Testis (tissue), 3 donors: ENCODE results near the gene ADAMTS13. TPM values are rescaled to one million over a fixed set of nuclear protein-coding genes. Genes with fewer than 3 reads are reported as not detected.

Source experiments
- DNase-seq: peaks from one replicate; pipeline ENCODE4 v3.0.0-alpha.2; 2019
- H3K27ac ChIP-seq, 2 donors: fragments of 200-600 bp; sonication (generic); one replicate each; pipeline ENCODE4 v1.5.1; 2019
- H3K27me3 ChIP-seq: fragments of 200-600 bp; sonication (generic); one replicate; pipeline ENCODE4 v1.5.1; 2019
- H3K36me3 ChIP-seq: fragments of 200-600 bp; sonication (generic); one replicate; pipeline ENCODE4 v1.5.1; 2017; ENCODE audit warnings: low read depth; ENCODE audit errors: missing control alignments
- H3K4me1 ChIP-seq: fragments of 200-600 bp; sonication (generic); one replicate; pipeline ENCODE4 v1.5.1; 2019
- H3K4me3 ChIP-seq, 2 donors: fragments of 200-600 bp; sonication (generic); one replicate each; pipeline ENCODE4 v1.5.1; 2017 to 2019
- H3K9me3 ChIP-seq: fragments of 200-600 bp; sonication (generic); one replicate; pipeline ENCODE4 v1.5.1; 2017
- CTCF ChIP-seq, 3 experiments: fragments of 450-650 bp in 2 of 3; fragments of 200-600 bp in 1 of 3; sonication (generic) in 1 of 3; IDR thresholded peaks; one replicate each; pipeline ENCODE4 v1.5.1; 2016 to 2019; ENCODE audit warnings: antibody characterized with exemption in 3 of 3, mild to moderate bottlenecking in 2 of 3, moderate library complexity in 1 of 3
- POLR2A ChIP-seq: fragments of 450-650 bp; IDR thresholded peaks from one replicate; pipeline ENCODE4 v1.6.1; 2017; ENCODE audit warnings: antibody characterized with exemption, mild to moderate bottlenecking, moderate library complexity
- WGBS, 2 donors: methylation state at CpG; one replicate each; pipeline ENCODE4 v1.1.5; 2018; 5-methylcytosine and 5-hydroxymethylcytosine counted together
- intact Hi-C: fragments of 100-400 bp; cut with DNase I; formaldehyde crosslinking; loops from one replicate; pipeline ENCODE4 v1.15.1; 2023; ENCODE audit warnings: low total_unique reads
- polyA plus RNA-seq: library from polyadenylated mRNA; stranded (reverse); fragments of 350-450 nt; fragmentation: Illumina TruSeq; extraction: RNeasy Lipid Tissue Mini Kit (QIAGEN cat#74804); gene quantifications from one replicate; pipeline ENCODE4 v1.2.3, GENCODE V29; 2014; ENCODE audit warnings: low read depth, low replicate concordance; ENCODE audit not compliant: insufficient read depth
- total RNA-seq, 2 donors: library from RNA; depleted of rRNA; stranded (reverse); fragments of >200 nt; gene quantifications; one replicate each; pipeline ENCODE4 v1.2.3, GENCODE V29; 2016

ADAMTS13 gene
- total and polyA plus RNA-seq, 3 donors from 2014 or later: 15.4 to 21.2 (median 15.6) TPM

- no peak for TF ChIP-seq POLR2A
- TF ChIP-seq CTCF (IDR thresholded peaks at IDR 0.05): no peak
- WGBS, 2 donors: 55% methylated on average over 13 to 19 of the region's 19 CpGs
- no peak overlapping the region for H3K4me3 ChIP-seq
- no peaks in the 10 kb centered on the region for H3K36me3 ChIP-seq
- peak overlapping the region in 1 of 2 donors; percentile 24 for H3K27ac ChIP-seq
- no peak for DNase-seq
- H3K27me3 ChIP-seq: no peaks in the 10 kb centered on the region
- peaks cover 35% of the 10 kb centered on the region for H3K4me1 ChIP-seq
- no peaks in the 10 kb centered on the region for H3K9me3 ChIP-seq
- intact Hi-C loops: no loop called here
Measured at GRCh38 chr9:133499132-133499891, 77.1 kb downstream of the ADAMTS13 start.

- TF ChIP-seq POLR2A (no peak), CTCF (IDR thresholded peaks at IDR 0.05) (no peak)
- WGBS, 2 donors: 81 to 100% methylated on average over 1 to 12 of the region's 12 CpGs
- no peak overlapping the region for H3K4me3 ChIP-seq
- DNase-seq: no peak
- no peaks in the 10 kb centered on the region for H3K27me3 ChIP-seq
- H3K36me3 ChIP-seq: no peaks in the 10 kb centered on the region
- peaks cover 29% of the 10 kb centered on the region for H3K4me1 ChIP-seq
- H3K27ac ChIP-seq: peak overlapping the region in 1 of 2 donors; percentile 24
- no peaks in the 10 kb centered on the region for H3K9me3 ChIP-seq
- intact Hi-C loops: no loop called here
Measured at GRCh38 chr9:133499892-133500270, 77.7 kb downstream of the ADAMTS13 start.

- Histone ChIP-seq H3K27ac (no peak overlapping the region), H3K4me1 (peaks cover 34% of the 10 kb centered on the region), H3K9me3 (no peaks in the 10 kb centered on the region), H3K27me3 (no peaks in the 10 kb centered on the region), H3K36me3 (no peaks in the 10 kb centered on the region), H3K4me3 (no peak overlapping the region)
- no peak for DNase-seq
- intact Hi-C loops: no loop called here
- TF ChIP-seq POLR2A (no peak), CTCF (IDR thresholded peaks at IDR 0.05) (no peak)
- 89 to 100% methylated on average over 1 of the region's 1 CpG for WGBS, 2 donors
Measured at GRCh38 chr9:133502112-133502511, 79.9 kb downstream of the ADAMTS13 start.

GRCh38 chr9:133505186-133505830 lies 83.1 kb downstream of the ADAMTS13 start:
- TF ChIP-seq POLR2A: no peak
- no peak for TF ChIP-seq CTCF (IDR thresholded peaks at IDR 0.05)
- WGBS, 2 donors: 83 to 94% methylated on average over 3 to 13 of the region's 13 CpGs

More at GRCh38 chr9:133505186-133505830, 83.1 kb downstream of the ADAMTS13 start:
- Histone ChIP-seq H3K36me3 (no peaks in the 10 kb centered on the region), H3K9me3 (no peaks in the 10 kb centered on the region), H3K4me1 (peaks cover 26% of the 10 kb centered on the region), H3K27ac (no peak overlapping the region), H3K27me3 (no peaks in the 10 kb centered on the region), H3K4me3 (no peak overlapping the region)
- intact Hi-C loops: no loop called here
- no peak for DNase-seq
